ENCODE results near the gene APOBEC3B.
"Not testable (repeated sequence)": the region's sequence is repeated elsewhere in the genome, so short reads cannot be mapped to it uniquely, and the experiment has no call there.

APOBEC3B gene

DNA sequence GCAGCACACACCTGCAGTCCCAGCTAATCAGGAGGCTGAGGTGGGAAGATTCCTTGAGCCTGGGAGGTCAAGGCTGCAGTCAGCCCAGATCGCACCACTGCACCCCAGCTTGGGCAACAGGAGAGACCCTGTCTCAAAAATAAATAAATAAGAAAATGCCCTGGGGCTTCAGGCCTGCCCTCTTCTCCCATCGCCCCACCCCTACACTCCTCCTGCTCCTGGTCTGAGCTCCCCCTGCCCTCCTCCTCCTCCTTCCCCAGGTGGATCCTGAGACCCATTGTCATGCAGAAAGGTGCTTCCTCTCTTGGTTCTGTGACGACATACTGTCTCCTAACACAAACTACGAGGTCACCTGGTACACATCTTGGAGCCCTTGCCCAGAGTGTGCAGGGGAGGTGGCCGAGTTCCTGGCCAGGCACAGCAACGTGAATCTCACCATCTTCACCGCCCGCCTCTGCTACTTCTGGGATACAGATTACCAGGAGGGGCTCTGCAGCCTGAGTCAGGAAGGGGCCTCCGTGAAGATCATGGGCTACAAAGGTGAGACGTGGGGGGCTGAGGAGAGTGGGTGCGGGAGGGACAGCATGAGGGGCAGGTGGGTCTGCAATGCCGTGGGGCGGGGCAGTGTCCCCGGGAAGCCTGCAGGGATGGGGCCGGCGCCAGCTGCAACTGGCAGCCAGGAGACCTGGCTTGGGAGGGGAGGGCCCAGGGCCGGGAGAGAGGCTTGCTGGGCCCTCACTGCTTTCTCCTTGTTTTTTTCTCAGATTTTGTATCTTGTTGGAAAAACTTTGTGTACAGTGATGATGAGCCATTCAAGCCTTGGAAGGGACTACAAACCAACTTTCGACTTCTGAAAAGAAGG, 49.5 kb downstream of the APOBEC3B start:
- not testable (repeated sequence) for DNase-seq (ENCODE audit: low spot score)

DNA sequence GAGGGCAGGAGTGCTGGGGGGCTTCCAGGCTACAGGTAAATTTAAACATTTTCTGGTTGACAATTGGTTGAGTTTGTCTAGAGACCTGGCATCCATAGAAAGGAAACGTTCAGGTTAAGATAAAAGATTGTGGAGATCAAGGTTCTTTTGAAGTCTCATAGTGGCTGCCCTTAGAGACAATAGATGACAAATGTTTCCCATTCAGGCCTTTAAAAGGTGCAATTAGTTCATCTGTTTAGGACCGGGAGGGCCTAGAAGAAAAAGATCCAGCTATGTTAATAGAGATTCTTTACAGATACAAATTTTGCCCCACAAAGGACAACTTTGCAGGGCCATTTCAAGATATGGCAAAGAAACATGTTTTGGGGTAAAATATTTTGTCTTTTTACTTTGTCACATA, 54.9 kb downstream of the APOBEC3B start:
- DNase-seq (ENCODE audit: low spot score), result not testable (repeated sequence)

DNA sequence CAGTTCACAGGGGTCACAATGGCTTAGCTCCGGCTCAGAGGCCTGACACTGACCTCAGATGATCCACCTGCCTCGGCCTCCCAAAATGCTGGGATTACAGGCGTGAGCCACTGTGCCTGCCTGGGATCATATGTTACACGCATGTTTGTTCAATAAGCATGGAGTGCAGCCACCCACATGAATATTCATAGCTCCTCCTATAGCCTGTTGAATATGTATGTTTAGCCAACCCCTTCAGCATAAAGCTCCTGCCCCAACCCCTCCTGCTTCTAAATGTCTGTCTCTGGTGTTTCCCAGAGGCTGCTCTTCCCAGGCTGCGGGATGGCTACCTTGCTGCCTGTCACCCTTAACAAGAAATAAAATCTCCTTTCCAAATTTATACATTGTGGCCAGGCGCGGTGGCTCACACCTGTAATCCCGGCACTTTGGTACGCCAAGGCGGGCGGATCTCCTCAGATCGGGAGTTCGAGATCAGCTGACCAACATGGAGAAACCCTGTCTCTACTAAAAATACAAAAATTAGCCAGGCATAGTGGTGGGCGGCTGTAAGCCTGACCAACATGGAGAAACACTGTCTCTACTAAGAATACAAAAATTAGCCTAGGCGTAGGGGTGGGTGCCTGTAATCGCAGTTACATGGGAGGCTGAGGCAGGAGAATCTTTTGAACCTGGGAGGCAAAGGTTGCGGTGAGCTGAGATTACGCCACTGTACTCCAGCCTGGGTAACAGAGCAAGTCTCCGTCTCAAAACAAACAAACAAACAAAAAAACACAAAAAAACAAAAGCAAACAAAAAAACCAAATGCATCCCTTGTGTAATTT, 57.4 kb downstream of the APOBEC3B start:
- DNase-seq (ENCODE audit: low spot score), result no peak

DNA sequence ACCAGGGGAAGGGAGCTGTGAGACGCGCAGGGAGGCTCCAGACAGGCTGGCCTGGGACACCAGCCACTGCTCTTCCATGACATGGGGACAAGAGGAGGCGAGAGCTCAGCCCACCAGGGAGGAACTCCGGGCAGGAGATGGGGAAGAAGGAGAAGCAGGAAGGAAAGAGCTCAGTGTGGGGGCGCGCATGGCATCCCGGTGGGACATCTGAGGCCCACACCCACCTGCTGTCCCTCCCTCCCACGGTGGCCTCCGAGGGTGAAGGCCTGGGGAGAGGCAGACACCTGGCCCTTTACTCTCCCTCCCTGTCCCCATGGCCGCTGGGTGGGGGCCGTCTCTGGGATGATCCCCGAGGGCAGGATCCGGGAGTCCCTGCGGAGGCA, 58.0 kb downstream of the APOBEC3B start:
- DNase-seq (ENCODE audit: low spot score), result not testable (repeated sequence)

DNA sequence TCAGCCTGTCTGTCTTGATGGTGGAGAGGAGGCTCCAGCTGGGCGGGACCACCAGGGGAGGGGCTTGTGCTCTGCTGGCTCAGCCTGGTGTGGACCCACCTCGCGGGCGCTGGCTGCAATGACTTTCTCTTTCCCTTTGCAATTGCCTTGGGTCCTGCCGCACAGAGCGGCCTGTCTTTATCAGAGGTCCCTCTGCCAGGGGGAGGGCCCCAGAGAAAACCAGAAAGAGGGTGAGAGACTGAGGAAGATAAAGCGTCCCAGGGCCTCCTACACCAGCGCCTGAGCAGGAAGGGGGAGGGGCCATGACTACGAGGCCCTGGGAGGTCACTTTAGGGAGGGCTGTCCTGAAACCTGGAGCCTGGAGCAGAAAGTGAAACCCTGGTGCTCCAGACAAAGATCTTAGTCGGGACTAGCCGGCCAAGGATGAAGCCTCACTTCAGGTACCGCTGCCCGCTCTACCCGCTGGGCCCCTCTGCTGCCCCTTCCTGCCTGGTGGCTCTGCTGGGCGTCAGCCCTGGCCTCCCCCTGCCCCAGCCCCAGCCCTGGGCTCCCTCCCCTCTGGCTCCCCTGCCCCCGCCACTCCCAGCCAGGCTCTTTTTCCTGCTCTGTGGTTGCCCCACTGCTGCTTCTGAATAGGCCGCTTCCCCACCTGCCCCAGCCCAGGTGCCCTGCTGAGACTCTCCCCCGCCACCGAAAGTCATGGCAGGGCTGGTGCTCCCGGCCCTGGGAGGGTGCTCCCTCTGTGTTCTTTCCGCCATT, 58.6 kb downstream of the APOBEC3B start, which contains the start of gene APOBEC3F:
TSS of gene APOBEC3F (plus strand) at position 327 of the 759 bp plus-strand sequence. CDS start at position 424, 97 bp downstream.
- DNase-seq (ENCODE audit: low spot score), result not testable (repeated sequence)

DNA sequence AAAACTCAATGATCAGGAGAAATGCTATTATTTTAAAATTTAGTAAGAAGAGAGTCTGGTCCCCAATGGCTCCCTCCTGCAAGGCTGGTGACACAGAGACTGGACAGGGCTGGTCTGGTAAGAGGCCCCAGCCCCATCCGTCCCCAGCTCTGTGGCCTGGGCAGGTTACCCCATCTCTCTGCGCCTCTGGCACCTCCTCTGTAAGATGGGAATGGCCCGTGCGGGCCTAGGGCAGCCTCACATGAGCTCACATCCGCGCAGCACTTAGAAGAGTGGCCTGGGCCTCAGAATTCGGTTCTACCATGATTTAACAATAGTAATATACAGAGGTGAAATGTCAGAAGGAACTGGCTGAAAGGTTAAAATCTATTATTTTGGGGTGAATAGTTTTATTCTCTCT, 59.8 kb downstream of the APOBEC3B start:
- no peak for DNase-seq (ENCODE audit: low spot score)
